Measurements from ENCODE around the gene ELMOD2. TPM values are rescaled to one million over a fixed set of nuclear protein-coding genes. Genes with fewer than 3 reads are reported as not detected.

Gene ELMOD2
- total RNA-seq, 1 experiment from 2014 or later, result 47.9 TPM

Other genes starting within 250 kb of the ELMOD2 start
- gene SCOC, start 150.5 kb upstream of the ELMOD2 start, total RNA-seq (2014; rRNA removed; shearing (Covaris generic)), result 143 and 153 TPM in 2 replicates
- gene CLGN, start 96.5 kb upstream of the ELMOD2 start, total RNA-seq (2014; rRNA removed; shearing (Covaris generic)), result 3.6 and 7.0 TPM in 2 replicates
- not detected in 2 replicates for gene MGAT4D, start 25.9 kb upstream of the ELMOD2 start, total RNA-seq (2014; rRNA removed; shearing (Covaris generic))
- gene UCP1, start 44.8 kb downstream of the ELMOD2 start, total RNA-seq (2014; rRNA removed; shearing (Covaris generic)), result not detected in 2 replicates
- 15.0 and 19.0 TPM in 2 replicates for gene TBC1D9, start 232.2 kb downstream of the ELMOD2 start, total RNA-seq (2014; rRNA removed; shearing (Covaris generic))